HL-60 (cell line): ENCODE measurements around the gene AJUBA.

Experiments
- DNase-seq, 2 experiments: peaks; one replicate each; pipeline ENCODE4 v3.0.0-alpha.2; 2010 to 2020; ENCODE audit warnings: low read depth in 1 of 2, low spot score in 1 of 2
- H3K27ac ChIP-seq: fragments of 250-450 bp; sonication (Bioruptor Pico); replicated peaks from 2 replicates; pipeline ENCODE4 v1.5.1; 2020; ENCODE audit warnings: mild to moderate bottlenecking, moderate library complexity
- H3K27me3 ChIP-seq: fragments of 250-450 bp; sonication (Bioruptor Pico); 2 replicates; pipeline ENCODE4 v1.5.1; 2021; ENCODE audit warnings: mild to moderate bottlenecking, moderate library complexity; ENCODE audit not compliant: insufficient read depth, poor library complexity, severe bottlenecking
- H3K4me3 ChIP-seq: replicated peaks from 2 replicates; pipeline ENCODE4 v1.5.1; 2011; ENCODE audit warnings: mild to moderate bottlenecking, control low read depth, low read length; ENCODE audit not compliant: insufficient read depth
- GABPA ChIP-seq: IDR thresholded peaks from 2 replicates; pipeline ENCODE4 v1.6.1; 2012; ENCODE audit warnings: low read depth
- POLR2AphosphoS5 ChIP-seq: IDR thresholded peaks from 2 replicates; pipeline ENCODE4 v1.6.1; 2012; ENCODE audit warnings: low read depth
- REST ChIP-seq: IDR thresholded peaks from 2 replicates; pipeline ENCODE4 v1.6.1; 2012; ENCODE audit warnings: low read depth; ENCODE audit not compliant: insufficient replicate concordance
- SPI1 ChIP-seq: IDR thresholded peaks from 2 replicates; pipeline ENCODE4 v1.6.1; 2012; ENCODE audit warnings: low read depth, mild to moderate bottlenecking, borderline replicate concordance
- TF ChIP-seq, protein P1 (sequence below): IDR thresholded peaks from one replicate; pipeline ENCODE4 v1.5.1; 2011; ENCODE audit warnings: low read length, control low read depth, inconsistent platforms; ENCODE audit not compliant: insufficient read depth

AJUBA gene

GRCh38 chr14:22981876-22982476, 375 bp downstream of the AJUBA start:
- peak overlapping the region; percentile 77 for H3K4me3 ChIP-seq
- DNase-seq = no peak
- peaks cover 11% of the 10 kb centered on the region for H3K27me3 ChIP-seq
- TF ChIP-seq GABPA = no peak
- H3K27ac ChIP-seq = no peak overlapping the region

GRCh38 chr14:22981090-22981875, 1.1 kb downstream of the AJUBA start:
- no peak for DNase-seq
- TF ChIP-seq POLR2AphosphoS5 (no peak), SPI1 (no peak), REST (no peak), GABPA (no peak)
- TF ChIP-seq, protein P1, sequence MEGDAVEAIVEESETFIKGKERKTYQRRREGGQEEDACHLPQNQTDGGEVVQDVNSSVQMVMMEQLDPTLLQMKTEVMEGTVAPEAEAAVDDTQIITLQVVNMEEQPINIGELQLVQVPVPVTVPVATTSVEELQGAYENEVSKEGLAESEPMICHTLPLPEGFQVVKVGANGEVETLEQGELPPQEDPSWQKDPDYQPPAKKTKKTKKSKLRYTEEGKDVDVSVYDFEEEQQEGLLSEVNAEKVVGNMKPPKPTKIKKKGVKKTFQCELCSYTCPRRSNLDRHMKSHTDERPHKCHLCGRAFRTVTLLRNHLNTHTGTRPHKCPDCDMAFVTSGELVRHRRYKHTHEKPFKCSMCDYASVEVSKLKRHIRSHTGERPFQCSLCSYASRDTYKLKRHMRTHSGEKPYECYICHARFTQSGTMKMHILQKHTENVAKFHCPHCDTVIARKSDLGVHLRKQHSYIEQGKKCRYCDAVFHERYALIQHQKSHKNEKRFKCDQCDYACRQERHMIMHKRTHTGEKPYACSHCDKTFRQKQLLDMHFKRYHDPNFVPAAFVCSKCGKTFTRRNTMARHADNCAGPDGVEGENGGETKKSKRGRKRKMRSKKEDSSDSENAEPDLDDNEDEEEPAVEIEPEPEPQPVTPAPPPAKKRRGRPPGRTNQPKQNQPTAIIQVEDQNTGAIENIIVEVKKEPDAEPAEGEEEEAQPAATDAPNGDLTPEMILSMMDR = no peak
- Histone ChIP-seq H3K27me3 (peaks cover 11% of the 10 kb centered on the region), H3K27ac (no peak overlapping the region), H3K4me3 (peak overlapping the region; percentile 77)

- H3K27ac ChIP-seq = no peak overlapping the region
- TF ChIP-seq, protein P1 = no peak
- no peak for TF ChIP-seq POLR2AphosphoS5
- TF ChIP-seq GABPA = no peak
- TF ChIP-seq REST = no peak
- no peak for TF ChIP-seq SPI1
- peaks cover 11% of the 10 kb centered on the region for H3K27me3 ChIP-seq
- no peak overlapping the region for H3K4me3 ChIP-seq
- no peak for DNase-seq
Observed at GRCh38 chr14:22980672-22981089, 1.7 kb downstream of the AJUBA start.

- Histone ChIP-seq H3K27me3 (peaks cover 11% of the 10 kb centered on the region), H3K27ac (no peak overlapping the region), H3K4me3 (no peak overlapping the region)
- TF ChIP-seq REST = no peak
- no peak for TF ChIP-seq POLR2AphosphoS5
- no peak for TF ChIP-seq SPI1
- TF ChIP-seq, protein P1 = no peak
- TF ChIP-seq GABPA = no peak
- DNase-seq = no peak
Observed at GRCh38 chr14:22979748-22980392, 2.5 kb downstream of the AJUBA start.
